NK-92 (cell line): Measurements from ENCODE around the gene FGFR2.

ENCODE experiments used
- DNase-seq: peaks from one replicate; lab custom pipeline; 2025; ENCODE audit not compliant: unreplicated experiment; lab: John Stamatoyannopoulos, UW

Gene FGFR2

DNA sequence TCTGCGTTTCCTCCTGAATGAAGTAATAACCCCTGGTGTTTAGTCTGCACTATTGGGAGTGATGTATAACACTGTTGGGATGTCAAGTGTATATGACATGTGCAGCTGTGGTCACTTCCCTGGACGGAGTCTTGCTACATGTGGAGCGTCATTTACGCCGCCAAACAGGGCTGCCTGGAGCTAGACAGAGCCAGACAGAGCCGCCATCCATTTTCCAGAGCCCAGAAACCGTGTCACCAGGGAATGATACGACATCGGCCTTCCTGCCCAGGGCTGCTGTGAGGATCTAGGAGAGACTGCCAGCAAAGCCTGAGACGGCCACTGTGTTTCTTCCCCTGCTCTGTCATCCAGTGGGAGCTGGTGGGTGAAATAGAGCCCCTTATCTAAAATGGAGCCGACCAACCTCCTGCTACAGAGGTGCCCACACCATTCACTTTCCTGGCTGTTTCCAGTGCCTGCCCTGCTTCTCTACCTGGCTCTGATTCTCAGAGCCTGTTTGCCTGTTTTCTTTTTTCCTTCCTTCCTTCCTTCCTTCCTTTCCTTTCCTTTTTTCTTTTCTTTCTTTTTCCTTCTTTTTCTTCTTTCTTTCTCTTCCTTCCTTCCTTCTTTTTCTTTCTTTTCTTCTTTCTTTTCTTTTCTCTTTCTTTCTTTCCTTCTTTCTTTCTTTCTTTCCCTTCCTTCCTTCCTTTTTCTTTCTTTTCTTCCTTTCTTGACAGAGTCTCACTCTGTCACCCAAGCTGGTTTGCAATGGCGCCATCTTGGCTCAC is 13.3 kb upstream of the FGFR2 start:
- DNase-seq, result no peak

- DNase-seq, result no peak
These were observed 12.6 kb upstream of the FGFR2 start for GRCh38 chr10:121610798-121611323.

GRCh38 chr10:121609426-121610380 is 11.5 kb upstream of the FGFR2 start:
- DNase-seq, result no peak

DNA sequence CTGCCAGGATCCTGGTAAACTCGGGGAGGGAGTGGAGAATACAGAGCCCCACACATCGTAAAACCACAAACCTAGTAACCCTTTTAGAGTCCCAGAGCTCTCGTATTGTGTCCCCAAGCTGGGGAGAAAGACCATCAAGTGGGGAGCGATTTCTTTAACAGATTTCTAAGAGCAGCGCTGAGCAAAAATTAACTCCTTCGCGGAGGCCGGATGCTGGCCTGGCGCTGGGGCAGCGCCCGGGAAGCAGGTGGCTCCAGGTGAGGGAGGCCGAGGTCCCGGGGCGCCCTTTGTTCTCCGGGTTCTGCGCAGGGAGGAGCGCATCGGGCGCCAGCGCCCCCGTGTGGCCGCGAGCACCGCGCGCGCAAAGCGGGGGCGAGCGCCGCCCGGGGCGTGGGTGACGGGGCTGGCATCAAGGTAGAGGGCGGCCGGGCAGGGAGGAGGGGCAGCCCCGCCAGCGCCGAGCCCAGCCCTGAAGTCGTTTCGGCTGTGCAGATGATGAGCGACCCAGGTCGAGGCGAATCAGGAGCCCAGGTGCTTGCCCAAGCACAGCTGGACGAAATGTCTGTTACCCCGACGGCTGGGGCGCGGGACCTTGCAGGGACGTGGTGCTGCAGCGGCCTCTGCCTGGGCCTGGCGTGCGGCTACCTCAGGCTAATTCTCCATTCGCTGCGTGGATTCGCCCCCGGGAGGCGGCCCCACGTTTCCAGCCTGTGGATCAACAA is 10.4 kb upstream of the FGFR2 start:
- DNase-seq, result no peak

- DNase-seq, result no peak
These were observed 9.2 kb upstream of the FGFR2 start for GRCh38 chr10:121607310-121608055.

GRCh38 chr10:121605708-121606107 is 7.5 kb upstream of the FGFR2 start:
- no peak for DNase-seq

- no peak for DNase-seq
These were observed 3.2 kb upstream of the FGFR2 start for GRCh38 chr10:121601458-121601857.

DNA sequence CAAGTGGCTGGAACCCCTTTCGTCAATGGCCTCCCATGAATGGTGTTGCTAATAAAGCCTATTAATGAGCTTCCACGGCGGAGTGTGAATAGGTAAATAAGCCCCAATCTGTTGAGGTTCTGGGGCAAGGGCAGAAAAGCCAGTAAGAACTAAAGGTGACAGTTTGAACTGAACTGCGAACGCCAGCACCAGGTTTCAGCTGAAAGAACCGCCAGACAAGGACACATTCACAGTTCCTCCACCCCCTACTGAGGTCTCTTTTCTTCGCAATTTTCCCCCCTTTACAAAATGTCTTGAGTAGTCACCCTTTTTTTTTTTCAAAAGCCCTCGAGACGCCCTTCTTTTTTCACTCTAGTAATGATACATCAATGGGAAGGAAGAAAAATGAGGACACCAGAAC is 2.4 kb upstream of the FGFR2 start:
- DNase-seq, result no peak

- no peak for DNase-seq
These were observed 1.7 kb upstream of the FGFR2 start for GRCh38 chr10:121599947-121600346.

GRCh38 chr10:121597504-121598262 is 561 bp downstream of the FGFR2 start:
- no peak for DNase-seq

DNA sequence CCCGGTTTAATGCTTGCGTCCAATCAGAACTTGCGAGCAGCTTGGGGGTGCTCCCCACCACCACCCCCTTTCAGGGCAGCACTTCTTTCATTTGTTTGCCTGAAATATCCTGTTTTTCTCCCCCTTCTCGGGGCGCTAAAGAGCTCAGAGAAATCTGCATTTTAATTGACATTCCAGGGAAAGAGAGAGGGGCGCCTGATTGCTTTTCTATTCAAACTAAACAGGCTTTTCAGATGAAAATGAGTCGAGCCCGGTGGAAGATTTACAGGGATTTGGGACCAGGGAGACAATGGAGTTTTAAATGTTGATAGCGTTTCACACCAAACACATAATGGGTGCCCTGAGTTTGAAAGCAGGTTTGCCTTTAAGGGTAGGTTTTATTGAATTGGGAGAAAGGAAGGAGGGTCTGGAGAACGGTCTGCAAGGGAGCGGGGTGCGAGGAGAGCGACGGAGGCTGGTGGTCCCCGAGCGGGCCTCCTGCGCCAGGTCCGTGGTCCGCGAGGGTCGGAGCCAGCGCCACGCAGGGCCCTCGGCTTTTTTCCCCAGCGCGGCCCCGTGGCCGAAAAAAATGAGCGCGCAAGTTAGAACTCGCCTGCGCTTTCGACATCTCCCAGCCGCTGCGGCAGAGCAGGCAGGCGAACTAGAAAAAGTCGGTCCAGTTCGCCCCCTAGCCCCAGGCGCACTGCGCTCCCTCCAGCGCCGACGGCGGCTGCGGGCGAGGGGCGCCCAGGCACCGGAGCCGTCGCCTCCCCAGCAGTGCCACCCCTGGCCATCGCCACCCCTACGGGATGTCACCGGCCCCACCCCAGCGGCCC is 1.3 kb downstream of the FGFR2 start:
- DNase-seq, result no peak

DNA sequence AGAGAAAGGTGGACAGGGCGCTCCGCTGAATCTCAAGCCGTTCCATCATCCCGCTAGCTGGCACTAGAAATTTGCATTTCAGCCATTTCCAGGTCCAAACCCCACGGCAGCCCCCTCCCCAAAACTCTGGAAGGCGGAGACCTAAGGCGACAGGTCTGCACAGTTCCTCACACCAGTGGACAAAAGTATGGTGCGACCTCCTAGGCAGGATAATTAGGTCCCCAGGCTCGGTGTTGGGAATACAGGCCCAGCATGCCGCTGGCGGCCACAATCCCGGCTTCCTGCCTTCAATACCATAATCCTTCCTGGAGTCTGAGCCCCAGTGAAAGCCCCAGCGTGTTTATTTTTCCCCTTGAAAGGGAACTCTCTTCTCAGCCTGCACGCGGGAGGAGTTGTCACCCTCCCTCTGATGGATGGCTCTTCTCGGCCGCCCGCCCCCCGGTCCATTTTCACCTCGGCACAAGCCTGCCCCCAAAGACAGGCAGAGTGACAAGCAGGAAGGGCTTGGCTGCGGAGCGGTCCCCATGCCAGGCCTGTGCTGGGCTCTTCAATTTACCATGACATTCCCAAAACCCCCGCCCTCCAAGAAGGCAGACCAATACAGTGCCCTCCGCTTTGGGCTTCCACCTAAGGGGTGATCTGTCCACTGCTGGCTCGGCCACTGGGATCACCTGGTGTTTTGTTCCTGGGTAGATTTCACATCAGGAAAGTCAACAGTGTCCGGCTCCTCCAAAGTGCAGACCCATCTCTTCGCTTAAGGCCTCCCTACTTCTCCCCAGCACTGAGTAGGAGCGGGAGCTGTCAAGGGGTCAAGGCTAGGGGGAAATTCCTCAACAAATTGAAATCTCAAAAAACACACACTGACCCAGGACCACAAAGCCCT is 2.2 kb downstream of the FGFR2 start:
- no peak for DNase-seq

- DNase-seq, result no peak
These were observed 2.9 kb downstream of the FGFR2 start for GRCh38 chr10:121595351-121595805.

- no peak for DNase-seq
These were observed 3.5 kb downstream of the FGFR2 start for GRCh38 chr10:121594623-121595350.

GRCh38 chr10:121594076-121594475 is 4.2 kb downstream of the FGFR2 start:
- no peak for DNase-seq

DNA sequence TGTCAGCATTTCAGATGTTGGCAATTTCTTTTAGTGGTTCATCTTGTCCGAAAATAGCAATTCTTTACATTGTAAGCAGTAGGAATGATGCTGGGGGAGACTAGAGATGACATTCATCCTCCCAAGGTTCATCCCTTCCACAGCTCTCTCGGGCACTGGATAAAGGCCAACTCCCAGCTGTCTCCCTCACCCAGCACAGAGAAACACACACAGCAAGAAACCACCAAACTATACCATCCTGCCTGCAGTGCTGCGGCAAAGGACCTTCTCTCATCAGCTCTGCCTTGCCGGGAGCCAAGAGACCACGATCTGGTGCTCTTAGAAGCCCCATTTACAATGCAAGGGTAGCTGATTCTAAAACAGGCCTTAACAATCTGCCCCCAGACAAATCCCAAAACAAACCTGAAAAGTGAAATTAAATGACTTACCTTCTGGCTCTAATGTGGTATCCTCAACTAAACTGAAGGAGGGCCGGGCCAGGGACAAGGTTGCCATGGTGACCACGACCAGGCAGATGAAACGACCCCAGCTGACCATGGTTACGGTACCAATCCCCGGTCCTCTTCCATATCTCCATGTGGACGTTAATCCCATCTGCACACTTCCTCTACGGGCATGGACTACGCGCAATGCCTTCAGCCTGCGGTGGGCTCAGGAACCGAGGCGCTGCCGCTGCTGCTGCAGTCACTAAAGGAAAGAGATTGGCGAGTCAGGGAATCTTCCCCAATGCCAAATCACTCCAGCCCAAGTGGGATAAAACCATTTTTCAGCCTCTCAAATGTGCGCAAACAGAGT is 4.8 kb downstream of the FGFR2 start:
- DNase-seq, result no peak
